Occipital lobe (tissue), 2 donors: ENCODE results near the gene VNN1. TPM values are rescaled to one million over a fixed set of nuclear protein-coding genes. Genes with fewer than 3 reads are reported as not detected.
"Not testable (repeated sequence)": the region's sequence is repeated elsewhere in the genome, so short reads cannot be mapped to it uniquely, and the experiment has no call there.

ENCODE experiments used
- DNase-seq: peaks from one replicate; lab custom pipeline; 2025; lab: John Stamatoyannopoulos, UW
- total RNA-seq: library from RNA; depleted of rRNA; stranded (reverse); fragments of >200 nt; gene quantifications from one replicate; pipeline ENCODE4 v1.2.3, GENCODE V29; 2014

Gene VNN1
- total RNA-seq, 1 donor from 2014 or later, result not detected

- DNase-seq, result no peak
These were observed 40.3 kb downstream of the VNN1 start for GRCh38 chr6:132673376-132674094.

DNA sequence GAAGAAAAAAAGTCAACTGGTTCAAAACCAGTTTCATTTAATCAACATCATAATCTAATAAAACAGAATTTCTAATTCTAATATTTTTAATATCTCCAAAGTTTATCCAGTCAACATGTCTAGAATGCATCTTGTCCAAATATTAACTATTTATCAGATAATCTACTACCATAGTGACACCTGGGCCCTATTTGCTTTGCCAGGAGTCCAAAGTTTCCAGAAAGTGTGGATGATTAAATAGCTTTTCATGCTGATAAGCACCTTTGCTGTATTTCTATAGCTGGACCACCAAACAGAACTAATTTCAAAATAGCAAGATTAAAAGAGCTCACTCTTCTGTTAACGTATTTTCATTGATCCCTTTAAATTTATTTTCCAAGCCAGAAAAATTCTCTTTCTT is 42.6 kb downstream of the VNN1 start:
- DNase-seq, result no peak

GRCh38 chr6:132669690-132670291 is 44.1 kb downstream of the VNN1 start:
- DNase-seq, result no peak

DNA sequence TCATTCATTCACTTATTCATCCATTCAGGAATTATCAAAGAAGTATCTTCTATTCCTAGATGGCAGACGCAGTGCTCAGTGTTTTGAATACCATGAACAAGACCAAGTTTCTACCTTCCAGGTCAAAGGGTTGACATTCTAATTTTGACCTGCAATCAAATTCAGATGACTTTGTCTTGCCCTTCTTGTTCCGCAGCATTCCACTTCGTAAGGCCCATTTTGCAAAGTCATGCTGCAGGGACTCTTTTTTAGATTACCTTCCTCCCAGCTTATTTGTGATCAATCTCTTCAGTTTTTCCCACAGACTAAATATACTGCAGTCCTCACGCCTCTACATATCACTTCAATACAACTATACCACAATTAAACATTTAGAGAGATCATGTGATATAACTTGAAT is 47.7 kb downstream of the VNN1 start:
- DNase-seq, result no peak

- no peak for DNase-seq
These were observed 49.4 kb downstream of the VNN1 start for GRCh38 chr6:132664309-132665034.

DNA sequence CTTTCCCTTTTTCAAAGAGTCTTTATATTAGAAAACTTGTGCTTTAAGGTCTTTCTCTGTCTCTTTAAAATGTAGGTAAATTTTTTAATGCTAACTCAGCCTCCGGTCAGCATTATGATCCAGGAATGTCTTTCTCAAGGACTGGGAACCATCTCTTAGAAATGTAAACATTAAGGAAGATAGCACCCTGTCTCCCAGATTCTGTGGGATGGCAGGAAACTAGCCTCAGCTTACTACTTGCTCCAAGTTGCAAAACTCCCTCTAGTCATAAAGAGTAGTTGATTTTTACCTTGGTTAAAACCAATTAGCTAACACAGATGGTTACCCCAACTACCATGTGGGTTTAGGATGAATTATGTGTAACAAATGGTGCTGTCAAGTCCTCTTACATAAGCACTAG is 50.2 kb downstream of the VNN1 start:
- no peak for DNase-seq

DNA sequence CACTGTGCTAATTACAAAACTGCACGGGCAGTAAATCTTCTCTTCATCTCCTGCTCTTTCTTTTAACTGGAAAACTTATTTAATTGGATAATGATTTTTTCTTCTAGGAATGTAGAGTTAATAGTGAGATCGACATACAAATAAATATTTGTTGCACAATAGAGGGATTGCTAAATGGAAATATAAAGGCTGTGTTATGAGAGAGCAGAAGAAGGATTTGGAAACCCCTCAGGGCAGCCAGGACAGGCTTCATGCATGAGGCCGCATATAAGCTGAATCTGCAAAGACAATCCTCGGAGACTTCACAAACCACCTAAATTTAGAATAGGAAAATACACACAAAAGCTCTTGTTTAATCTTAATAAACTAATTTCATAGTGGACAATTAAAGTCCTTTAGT is 51.9 kb downstream of the VNN1 start:
- DNase-seq, result no peak

DNA sequence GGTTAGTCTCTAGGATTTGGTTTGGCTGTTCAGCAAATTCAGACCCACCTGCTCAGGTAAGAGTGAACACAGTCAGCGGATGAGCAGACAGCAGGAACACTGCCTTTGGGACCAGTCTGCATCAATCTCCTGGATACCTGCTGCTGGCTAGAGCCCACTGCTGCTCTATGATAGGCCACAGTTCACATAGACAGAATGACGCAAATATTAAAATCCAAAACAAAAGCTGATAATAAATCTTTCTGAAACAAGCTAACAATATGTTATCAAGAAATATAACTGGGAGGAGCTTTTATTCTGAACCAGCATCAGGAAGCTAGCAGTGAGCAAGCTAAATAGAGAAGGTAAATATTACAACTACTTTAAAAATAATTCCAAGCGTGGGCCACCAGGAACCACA is 54.8 kb downstream of the VNN1 start, which contains the start of gene TAAR1:
TAAR1 (minus strand) TSS at position 101 of the 400 bp plus-strand sequence. CDS start 13,179 bp downstream, outside the sequence.
- DNase-seq, result no peak

- no peak for DNase-seq
These were observed 62.8 kb downstream of the VNN1 start for GRCh38 chr6:132651062-132651461.

DNA sequence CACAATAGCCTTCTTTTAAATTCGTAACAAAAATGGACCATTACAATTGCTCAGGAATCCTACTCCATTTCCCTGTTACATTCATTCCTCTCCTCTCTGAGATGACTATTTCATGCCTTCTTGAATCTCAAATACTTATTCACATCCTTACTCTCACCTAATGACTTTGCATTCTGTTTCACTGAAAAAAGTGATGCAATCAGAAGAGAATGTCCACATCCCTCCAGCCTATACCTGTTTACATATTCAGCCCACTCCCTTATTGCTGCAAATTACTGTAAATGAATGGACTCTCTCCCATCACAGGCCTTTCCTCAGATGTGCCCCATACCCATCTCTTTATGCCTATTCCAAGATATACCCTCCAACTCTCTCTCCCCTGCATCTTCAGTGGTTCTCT is 63.4 kb downstream of the VNN1 start:
- DNase-seq, result no peak

GRCh38 chr6:132648828-132649227 is 65.0 kb downstream of the VNN1 start:
- DNase-seq, result no peak

DNA sequence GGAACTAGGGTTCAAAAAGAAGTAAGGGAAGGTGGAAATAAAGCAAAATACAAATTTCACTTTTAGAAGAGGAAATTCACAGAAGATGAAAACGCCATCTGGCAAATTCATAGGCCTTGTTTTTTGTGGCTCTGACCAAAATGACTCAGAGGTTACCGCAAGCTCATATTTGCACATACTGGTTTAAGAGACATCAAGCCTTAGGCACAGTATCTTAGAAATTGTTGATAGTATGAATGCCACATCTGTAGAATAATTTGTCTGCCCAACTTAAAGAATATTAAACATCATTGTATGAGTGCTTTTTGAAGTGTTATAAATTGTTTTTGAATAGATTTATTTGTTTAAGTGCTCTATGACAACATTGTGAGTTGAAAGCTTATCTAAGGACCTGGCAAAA is 65.5 kb downstream of the VNN1 start:
- DNase-seq, result no peak

GRCh38 chr6:132643547-132643946 is 70.3 kb downstream of the VNN1 start:
- no peak for DNase-seq

DNA sequence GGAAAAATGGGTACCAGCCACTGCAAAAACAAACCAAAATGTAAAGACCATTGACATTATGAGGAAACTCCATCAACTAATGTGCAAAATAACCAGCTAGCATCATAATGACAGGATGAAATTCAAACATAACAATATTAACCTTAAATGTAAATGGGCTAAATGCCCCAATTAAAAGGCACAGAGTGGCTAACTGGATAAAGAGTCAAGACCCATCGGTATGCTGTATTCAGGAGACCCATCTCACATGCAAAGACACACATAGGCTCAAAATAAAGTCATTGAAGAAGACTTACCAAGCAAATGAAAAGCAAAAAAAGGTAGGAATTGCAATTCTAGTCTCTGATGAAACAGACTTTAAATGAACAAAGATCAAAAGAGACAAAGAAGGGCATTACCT is 76.7 kb downstream of the VNN1 start:
- not testable (repeated sequence) for DNase-seq

GRCh38 chr6:132635906-132636305 is 77.9 kb downstream of the VNN1 start:
- not testable (repeated sequence) for DNase-seq

DNA sequence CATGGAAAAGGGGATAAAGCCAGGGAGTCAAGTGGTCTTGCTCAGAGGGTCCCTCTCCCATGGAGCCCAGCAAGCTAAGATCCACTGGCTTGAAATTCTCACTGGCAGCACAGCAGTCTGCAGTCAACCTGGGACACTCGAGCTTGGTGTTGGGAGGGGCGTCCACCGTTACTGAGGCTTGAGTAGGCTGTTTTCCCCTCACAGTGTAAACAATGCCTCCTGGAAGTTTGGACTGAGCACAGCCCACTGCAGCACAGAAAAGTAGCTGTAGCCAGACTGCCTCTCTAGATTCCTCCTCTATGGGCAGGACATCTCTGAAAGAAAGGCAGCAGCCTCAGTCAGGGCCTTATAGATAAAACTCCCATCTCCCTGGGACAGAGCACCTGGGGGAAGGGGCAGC is 78.6 kb downstream of the VNN1 start:
- DNase-seq, result not testable (repeated sequence)

DNA sequence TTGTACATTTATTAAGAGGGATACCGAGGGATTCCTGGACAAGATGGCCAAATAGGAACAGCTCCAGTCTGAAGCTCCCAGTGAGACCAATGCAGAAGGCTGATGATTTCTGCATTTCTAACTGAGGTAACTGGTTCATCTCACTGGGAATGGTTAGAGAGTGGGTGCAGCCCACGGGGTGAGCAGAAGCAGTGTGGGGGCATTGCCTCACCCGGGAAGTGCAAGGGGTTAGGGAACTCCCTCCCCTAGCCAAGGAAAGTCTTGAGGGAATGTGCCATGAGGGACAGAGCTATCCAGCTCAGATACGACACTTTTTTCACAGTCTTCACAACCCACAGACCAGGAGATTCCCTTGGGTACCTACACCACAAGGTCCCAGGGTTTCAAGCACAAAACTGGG is 79.1 kb downstream of the VNN1 start:
- DNase-seq, result no peak

DNA sequence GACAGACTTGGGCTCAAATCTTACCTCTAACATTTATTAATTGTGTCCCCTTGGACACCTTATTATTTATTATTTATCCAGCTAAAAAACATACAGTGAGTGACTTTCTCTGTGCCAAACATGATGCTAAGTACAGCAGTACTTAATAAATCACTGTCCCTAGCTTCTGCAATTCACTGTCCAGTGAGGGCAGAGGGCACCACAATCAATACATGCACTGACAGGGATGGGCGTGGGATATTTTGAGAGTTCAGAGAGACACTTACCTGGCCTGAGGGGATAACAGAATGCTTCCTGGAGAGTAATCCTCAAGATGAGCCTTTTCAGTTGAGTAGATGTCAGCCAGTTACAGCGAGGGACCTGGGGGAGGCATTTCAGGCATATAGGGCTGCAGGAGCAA is 80.5 kb downstream of the VNN1 start:
- no peak for DNase-seq
